Umbilical cord (tissue), 2 donors: Measurements from ENCODE around the gene CTDP1. TPM values are rescaled to one million over a fixed set of nuclear protein-coding genes. Genes with fewer than 3 reads are reported as not detected.

Experiments used
- DNase-seq: peaks from one replicate; pipeline ENCODE4 v3.0.0-alpha.2; 2015; ENCODE audit warnings: low spot score
- total RNA-seq: library from RNA; depleted of rRNA; stranded (reverse); fragments of >200 nt; gene quantifications from one replicate; pipeline ENCODE4 v1.2.3, GENCODE V29; 2014; ENCODE audit warnings: low replicate concordance; ENCODE audit not compliant: insufficient read depth

CTDP1 gene
- total RNA-seq, 1 donor from 2014 or later = 16.1 TPM

DNA sequence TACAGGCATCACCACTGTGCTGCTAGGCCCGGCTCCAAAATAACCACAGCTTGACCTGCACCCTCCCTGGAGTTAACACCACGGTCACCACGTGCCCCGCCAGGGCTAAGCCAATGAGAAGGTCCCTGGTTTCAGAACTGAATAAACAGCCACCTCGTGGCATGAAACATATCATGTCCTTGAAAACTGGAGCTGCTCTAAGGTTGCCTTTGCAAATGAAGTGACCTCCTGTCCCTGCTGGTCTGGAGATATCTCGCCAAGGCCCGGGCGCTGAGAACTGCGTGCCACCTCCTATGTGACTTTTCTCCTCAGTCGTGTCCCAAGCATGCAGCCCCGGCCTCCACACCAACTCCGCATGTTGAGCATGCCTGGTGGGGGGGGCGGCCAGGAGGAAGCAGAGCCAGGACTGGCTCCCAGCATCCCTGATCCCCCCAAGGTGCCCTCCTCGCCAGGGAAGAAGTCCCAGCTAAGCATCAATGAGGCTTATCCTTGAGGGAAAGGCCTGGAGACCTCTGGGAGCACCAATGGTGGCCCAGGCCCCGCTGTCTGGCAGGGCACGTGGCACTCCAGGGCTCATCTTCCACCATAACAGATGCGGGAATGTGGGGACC, 101.8 kb downstream of the CTDP1 start:
- no peak for DNase-seq

DNA sequence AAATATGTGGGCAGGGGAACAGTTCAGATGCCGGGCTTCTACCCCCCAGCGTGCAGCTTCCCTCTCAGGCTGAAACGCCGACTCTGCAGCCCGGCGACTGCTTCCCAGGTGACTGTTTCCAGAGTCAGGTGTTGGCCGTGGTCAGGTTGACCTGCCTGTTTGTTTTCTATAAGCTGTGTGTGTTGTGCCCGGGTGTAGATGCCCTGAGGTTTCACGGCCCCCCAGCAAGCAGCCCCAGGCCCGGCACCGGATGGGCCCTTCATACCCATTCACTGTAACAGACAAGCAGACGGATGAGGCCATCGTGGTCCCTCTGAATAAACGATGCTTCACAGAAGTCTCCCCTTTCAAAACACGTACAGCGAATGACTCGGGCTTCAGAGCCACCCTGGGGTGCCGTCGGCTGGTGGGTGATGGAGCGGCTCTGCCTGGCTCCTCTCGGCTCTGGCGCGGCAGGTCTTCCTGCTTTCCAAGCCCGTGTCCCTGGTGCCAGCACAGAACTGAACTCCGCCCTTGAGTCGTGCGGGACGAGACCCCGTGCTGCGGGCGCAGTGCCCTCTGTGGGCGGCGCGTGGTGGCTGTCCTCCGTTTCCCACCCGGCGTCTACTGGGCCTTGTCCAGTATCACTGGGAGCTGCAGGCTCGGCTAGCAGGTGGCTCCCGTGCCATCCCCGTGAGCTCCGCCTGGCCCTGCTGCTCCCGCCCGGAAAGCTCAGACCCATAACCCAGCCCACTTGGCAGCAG, 103.1 kb downstream of the CTDP1 start:
- DNase-seq = no peak

DNA sequence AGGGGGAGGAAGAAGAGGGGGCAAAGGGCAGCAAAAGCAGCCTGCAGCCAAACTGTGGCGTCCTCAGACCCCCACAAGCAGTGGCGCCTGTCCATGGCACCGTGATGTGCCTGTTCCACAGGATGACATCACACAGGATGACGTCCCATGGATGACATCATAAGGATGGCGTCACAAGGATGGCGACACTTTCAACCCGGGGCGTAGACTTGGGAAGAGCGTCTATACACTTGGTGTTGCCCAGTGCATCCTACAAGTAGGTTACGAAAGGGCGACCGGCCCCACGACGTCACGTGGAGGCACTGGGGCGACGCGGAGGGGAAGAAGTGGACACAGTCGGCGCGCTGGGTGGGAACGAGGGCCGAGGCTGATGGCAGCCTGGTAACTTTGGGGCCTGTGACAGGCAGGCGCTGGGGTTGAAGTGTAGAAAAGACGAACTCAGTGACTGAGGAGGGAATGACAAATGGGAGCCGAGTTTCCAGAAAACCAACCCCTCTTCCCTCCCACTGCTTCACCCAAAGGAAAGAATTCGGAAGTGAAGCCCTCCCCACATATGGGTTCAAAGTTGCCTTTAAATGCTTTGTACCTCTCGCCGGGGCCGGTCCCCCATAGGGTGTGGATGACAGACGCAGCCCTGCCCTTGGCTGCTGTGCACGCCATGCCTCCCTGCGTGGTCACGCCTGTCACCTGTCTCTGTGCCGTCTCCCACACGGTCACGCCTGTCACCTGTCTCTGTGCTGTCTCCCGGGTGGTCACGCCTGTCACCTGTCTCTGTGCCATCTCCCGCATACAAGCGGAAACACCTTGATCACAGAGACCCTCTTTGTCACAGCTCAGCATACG, 104.7 kb downstream of the CTDP1 start:
- no peak for DNase-seq

DNA sequence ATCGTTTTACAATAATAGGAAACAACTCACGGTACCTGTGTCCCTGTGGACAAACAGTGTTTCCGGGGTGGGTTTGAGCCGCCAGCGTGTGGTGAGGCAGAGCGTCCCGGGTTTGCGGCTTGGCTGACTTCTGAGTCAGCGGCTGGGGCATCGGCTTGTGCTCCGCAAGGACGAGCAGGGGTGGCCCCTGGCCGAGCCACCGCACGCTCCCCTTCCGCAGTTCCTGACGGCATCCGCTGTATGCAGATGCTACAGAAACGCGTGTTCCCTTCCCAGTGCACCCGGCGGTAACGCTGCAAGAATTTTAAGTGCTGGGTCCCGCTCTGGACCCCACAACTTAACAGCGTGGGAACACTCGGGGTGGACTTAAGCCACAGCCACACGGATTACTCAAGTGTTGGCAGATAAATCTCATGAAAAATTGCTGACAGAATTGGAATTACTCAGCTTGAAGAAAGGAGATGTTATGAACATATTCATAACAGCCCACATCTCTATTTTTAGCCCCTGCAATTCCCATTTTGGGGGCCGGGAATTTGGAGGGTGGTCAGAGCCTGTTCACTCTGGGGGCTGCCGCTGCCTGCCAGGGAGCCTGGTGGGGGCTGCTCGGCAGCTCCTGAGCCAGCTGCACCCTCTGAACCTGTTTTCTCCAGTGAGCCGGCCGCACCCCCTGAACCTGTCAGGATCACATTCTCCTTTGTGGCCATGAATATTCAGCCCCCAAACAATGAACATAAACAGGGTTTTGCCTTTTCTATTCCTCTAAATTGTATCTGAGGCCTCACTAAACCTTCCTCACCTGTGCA, 105.6 kb downstream of the CTDP1 start:
- DNase-seq = no peak

DNA sequence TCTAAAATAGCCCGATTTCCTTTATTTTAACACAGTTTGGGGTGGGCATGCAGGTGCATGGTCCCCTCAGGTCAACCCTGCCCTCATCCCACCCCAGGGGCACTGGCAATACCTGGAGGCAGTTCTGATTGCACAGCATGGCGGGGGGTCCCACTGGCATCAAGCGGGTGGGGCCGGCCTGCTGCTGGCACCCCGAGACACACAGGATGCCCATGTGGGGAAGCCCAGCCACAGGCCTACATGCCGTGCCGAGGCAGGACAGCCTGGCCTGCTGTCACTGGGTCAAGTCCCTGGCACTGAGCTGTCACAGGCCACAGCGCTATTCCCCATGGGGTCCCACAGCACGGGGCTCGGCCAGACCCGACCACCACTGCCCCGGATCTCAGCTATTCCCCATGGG, 106.2 kb downstream of the CTDP1 start:
- no peak for DNase-seq

DNA sequence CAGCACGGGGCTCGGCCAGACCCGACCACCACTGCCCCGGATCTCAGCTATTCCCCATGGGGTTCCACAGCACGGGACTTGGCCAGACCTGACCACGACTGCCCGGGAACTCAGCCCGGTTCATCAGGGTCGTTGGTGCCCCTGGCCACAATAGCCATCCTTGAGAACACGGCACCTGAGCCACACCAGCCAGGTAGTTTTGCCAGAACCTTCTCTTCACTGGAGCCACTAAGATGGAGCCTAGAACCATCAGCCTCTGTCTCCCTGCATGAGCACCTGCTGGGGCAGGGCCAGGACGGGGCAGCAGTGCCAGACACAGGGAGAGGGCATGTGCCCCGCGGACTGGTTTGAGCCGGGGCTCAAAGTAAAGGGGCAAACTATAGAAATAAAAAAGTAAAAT, 106.7 kb downstream of the CTDP1 start:
- DNase-seq = no peak

DNA sequence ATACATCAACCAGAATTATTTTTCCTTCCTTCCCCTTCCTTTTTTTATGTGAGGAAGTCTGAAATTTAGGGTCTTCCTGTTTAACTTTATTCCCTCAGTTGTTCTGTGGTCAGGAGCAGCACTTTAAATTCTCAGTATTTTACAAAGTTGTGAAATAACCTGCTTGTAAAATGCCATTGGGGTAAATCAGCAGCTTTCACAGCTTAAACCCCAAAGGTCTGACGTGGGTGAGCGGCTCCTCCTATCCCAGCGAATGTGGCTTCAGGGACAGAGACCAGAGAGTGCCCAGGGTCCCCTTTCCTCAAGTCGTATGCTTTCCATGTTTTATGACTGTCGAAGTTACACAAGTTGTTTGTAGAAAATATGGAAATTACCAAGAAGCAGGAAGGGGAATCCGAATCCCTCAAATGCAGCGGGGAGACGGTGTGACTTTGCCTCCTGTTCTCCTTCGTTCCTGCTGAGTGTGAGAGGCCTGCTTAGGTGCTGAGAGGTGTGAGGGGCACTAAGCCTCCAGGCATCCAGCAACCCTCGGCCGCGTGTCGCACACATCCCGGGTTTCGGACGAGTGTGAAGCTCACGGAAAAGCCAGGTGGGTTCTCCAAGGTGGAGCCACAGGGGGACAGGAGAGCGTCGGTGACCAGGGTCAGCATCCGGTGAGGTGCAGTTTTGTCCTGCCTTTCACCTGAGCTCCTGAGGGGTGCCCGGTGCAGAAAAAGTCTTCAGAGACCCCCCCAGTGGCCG, 107.4 kb downstream of the CTDP1 start:
- no peak for DNase-seq

DNA sequence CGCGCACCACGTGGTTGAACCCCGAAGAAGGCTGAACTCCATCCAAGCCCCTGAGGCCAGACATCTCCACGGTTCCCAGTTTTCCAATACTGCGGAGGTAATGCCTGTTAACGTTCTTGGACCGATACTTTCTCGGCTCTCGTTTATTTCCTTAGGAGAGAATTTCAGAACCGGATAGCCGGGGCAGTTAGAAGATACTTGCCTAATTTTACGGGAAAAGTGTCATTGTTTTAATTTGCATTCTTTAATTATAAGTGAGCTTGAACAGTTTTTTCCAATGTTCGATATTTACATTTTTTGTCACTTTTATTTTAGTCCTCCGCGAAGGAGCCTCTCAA, 107.9 kb downstream of the CTDP1 start:
- no peak for DNase-seq

DNA sequence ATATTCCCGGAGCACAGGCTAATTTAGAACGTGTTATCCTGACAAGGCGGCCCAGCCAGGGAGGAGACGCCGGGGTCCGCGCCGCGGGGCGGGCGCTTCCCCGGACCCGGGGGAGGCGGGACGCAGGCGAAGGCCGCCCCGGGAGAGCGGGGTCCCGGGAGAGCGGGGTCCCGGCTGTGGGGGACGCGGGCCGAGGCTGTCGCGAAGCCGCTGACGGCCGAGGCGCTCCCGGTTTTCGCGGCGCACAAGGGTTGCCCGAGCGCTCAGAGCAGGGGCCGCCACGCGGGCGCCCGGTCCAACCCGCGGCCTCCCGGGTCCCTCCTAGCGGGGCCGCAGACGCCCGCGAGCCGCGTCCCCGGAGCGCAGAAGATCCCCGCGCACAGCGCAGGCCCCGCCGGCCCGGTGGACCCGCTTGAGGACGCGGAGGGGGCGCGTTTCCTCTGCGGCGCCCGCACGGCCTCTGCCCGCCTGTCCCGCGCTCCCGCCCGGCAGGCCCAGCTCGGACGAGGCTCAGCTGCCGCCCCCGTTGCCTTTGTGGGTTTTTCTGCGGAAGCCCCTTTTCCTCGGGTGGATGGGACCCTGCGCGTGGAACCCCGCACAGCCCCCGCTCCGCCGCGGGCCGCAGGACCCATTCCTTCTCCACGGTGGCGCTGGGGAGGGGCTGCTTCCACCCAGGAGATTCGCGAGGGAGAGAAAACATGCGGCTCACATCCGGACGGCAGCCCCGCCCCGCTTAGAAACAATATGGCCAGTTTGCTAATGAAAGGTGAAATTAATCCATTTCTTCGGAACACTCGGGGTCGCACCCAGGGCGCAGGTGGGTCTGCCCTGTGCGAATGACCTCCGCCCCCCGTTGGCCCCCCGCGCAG, 108.5 kb downstream of the CTDP1 start:
- no peak for DNase-seq

DNA sequence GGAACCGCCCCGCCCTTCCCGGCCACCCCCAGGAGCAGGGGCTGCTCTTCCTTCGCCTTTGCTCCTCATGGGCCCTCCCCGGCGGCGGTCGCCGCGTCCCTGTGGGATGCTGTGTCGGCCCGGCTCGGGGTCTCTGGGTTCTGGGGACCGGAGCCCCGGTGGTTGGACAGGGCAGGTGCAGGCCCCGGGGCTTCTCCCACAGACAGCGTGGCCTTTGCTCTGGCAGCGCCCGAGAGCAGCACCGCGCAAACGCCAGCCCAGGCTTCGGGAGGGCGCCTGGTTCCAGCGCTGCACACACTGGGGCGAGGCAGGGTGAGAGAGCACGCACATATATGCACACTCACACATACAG, 109.1 kb downstream of the CTDP1 start:
- no peak for DNase-seq

DNA sequence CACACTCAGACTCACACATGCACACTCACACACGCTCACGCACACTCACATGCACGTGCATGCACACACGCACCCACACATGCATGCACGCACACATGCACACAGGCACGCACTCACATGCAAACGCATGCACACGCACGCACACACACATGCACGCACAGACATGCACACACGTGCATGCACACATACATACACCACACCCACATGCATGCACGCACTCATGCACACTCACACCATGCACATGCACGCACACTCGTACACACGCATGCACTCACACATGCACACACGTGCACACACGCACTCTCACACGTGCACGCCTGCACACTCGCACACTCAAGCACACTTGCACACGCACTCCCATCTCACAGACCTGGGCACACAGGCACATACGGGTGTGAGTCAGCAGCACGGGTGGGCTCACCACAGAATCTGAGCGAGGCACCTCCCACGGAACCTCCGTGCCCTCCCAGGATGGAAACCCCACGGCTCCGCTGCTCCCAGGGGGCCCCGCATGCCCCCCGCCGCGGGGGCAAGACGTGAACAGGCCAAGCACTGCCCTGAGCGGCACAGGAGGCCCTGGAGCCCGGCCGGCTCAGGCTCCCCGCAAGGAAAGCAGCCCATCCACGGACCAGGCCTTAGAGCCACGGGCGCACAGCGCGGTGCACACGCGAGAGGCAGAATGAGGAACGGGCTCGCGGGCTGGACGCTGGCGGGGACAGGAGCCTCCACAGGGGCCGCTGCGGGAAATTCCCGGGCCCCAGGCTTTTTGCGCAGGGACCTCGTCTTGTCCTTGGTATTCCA, 109.7 kb downstream of the CTDP1 start:
- no peak for DNase-seq

DNA sequence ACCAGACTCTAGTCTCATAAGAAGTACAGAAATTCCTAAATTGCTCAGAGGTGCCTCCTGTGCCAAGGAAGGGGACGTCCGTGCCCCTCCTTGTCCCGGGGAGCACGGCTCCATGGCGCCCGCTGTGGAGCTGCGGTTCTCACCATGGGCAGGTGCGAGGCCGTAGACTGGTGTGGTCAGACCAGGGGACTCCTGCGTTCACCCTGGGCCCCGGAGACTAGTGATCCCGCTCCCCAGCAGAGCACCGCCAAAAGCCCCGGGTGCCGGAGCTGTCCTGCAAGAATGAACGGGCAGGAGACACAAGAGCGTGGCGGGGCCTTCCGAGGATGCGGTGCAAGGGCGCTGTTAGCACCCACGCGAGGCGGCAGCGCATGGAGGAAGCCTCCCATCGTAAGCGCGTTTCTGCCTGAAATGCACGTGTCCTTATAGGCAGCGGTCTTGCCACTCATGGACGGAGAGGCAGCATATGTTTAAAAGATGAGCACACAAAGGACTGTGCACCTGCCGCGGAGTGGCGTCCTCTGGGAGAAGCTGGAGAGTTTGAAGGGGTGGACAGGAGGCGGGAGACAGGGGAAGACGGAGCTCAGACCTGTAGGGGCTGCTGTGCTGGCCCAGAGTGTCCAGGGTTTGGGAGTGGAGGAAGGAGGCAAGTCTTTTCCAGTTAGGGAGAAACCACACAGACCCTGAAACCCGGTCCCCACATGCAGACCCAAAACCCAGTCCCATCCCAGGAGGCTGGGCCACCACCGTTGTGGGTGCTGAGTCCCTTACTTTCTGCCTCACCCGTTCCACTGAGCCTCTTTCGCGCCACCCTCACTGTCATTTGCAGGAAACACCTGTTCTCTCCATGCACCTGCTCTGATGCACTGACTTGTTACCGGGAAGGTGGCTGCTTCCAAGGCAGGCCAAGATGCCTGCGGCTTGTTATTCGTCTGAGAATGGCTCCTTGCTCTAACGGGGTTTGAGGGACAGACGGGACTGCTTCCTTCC, 110.6 kb downstream of the CTDP1 start:
- no peak for DNase-seq

DNA sequence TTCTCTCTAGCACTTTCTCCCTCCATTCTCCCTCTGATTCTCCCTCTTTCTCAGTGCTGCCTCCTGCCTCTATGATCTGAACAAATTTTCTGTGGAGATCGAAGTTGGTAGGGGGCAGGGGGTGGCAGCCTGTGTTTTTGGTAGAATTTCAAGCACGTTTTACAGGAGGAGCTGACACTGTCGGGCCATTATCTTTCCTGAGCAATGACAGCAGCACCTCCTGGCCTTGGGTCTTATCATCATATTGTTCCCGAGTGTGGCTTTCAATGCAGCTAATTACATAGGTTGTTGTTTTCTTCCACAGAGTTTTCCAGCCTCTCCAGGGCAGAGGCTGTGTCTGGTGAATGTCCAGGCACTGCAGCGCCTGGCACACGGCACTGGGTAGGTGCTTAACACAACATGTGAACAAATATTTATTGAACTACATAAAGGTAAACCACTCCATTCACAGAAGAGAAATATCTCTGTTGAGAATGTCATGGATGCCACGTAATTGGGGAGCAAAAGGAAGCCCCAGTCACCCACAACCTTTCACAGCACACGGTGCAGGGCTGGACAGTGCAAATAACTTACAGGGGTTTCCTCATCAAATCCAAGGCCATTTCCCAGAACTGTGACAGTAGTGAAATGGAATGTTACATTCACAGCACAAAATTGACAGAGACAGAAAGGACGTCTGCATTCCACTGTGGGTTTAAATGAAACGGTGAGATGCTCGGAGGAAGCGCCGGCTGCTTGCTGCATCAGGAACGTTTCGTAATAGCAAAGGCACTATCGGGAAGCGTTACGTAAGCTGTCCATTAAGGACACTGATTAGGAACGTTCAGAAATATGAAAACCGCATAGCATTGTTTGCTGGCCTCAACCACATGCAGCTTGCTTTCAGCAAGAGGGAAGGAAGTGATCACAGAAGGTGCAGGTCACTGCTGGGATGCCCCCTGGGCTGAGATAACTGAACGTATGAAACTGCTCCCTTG, 111.7 kb downstream of the CTDP1 start:
- DNase-seq = peak; percentile 16

DNA sequence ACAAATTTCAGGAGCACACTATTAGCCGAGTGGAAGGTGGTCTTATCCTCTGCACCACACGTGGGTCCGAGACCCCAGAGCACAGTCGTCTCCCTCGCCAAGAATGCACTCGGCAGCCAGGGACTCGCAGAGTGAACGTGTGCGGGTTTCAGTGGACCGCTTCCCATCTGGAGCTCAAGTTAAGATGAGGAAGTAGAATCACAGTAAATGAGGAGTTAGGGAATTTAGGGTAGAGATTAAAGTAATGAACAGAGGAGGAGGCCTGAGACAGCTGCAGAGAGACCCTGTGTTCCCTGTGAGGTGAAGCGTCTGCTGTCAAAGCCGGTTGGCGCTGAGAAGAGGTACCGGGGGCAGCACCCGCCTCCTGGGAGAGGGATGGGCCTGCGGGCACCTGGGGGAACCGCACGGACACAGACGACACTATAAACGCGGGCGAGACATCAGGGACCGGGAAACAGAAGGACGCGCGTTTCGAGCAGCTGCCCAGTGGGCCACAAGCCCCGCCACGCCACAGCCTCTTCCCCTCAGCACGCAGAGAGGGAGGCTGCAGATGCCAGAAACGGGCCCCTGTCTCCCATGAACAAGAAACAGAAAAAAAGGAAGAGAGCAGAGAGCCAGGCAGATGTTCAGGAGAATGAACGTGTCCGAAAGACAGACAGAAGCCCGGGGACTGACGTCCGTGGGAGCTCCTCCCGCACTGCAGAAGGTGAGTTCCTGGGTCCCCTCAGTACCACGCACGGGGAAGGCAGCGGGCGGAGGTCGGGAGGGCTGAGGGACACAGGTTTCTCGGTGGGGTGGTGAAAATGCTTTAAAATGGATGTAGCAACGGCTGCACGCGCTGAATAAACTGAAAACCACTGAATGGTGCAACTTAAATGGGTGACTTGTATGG, 112.7 kb downstream of the CTDP1 start:
- DNase-seq = no peak

DNA sequence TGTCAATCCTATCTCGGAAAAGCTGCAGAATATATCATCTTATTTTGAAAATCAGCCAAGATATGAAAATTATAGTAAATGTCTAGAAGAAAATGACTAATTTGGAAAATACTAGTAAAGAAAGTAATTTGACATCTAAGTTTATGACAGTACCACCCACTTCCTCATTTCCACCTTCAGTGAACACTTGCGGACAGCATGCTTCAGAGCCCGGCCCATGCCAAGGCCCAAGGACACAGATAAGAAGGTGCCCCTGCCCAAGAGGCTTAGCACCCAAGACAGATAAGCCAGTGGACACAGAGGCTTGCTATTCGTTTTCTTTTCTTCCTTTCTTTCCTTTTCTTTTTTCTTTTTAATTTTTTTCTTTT, 113.4 kb downstream of the CTDP1 start:
- no peak for DNase-seq

DNA sequence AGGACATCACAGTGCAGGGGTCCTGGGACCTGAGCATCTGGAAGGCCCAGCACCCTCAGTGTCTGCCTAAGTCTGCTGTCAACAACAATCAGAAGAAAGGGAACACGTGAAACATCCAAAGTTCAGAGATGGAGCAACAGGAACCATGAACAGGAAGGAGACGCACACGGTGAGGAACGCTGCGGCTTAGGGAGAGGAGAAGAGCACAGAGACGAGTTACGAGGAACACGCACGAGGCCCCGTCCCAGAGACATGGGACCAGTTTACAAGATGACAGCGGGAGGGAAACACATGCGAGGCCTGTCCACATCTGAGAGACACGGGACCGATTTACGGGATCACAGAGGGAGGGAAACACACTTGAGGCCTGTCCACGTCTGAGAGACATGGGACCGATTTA, 115.2 kb downstream of the CTDP1 start:
- DNase-seq = no peak
